GM18508 (cell line): Measurements from ENCODE around the gene NNMT.

ENCODE experiments used
- ATAC-seq: cut with Tn5 transposase; IDR thresholded peaks from one replicate; pipeline ENCODE4 v1.9.1; 2021; ENCODE audit warnings: moderate number of reproducible peaks; ENCODE audit not compliant: insufficient read depth, unreplicated experiment

Gene NNMT

DNA sequence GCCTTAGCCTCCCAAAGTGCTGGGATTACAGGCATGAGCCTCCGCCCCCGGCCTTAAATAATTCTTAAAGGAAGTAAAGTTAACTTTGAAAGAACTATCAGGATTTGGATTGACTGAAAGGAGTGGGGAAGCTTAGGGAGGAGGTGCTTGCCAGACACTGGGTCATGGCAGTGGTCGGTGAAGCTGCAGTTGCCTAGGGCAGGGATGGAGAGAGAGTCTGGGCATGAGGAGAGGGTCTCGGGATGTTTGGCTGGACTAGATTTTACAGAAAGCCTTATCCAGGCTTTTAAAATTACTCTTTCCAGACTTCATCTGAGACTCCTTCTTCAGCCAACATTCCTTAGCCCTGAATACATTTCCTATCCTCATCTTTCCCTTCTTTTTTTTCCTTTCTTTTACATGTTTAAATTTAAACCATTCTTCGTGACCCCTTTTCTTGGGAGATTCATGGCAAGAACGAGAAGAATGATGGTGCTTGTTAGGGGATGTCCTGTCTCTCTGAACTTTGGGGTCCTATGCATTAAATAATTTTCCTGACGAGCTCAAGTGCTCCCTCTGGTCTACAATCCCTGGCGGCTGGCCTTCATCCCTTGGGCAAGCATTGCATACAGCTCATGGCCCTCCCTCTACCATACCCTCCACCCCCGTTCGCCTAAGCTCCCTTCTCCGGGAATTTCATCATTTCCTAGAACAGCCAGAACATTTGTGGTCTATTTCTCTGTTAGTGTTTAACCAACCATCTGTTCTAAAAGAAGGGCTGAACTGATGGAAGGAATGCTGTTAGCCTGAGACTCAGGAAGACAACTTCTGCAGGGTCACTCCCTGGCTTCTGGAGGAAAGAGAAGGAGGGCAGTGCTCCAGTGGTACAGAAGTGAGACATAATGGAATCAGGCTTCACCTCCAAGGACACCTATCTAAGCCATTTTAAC is at the start of gene NNMT:
NNMT (plus strand) TSS at position 724 of the 929 bp plus-strand sequence; CDS start at position 882, 158 bp downstream.
- no peak for ATAC-seq

DNA sequence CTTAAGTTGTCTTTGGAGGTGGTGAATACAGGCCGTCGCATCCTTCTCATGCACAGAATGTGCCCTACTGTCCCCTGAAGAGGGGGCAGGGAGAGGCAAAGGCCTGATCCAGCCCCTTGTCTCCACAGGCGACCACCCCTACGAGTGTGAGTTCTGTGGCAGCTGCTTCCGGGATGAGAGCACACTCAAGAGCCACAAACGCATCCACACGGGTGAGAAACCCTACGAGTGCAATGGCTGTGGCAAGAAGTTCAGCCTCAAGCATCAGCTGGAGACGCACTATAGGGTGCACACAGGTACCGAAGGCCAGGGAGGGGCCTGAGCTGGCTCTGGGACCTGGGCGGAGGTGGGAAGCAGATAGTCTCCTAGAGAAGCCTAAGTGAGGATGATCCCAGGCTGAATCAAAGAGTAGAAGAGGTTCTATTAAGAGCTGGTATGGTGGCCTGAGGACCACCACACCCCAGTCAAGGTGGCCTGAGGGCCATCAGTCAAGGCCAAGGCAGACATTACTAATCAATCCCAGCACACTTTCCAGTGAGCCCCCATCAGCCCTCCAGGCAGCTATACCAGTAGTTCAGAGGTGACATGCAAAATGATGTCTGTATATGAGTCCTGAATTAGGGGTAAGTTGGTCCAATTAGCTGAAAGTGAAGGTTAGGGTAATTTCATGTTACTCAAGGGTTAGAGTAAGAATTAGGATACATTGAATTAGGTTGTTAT is 49.0 kb upstream of the NNMT start:
- ATAC-seq, result no peak

DNA sequence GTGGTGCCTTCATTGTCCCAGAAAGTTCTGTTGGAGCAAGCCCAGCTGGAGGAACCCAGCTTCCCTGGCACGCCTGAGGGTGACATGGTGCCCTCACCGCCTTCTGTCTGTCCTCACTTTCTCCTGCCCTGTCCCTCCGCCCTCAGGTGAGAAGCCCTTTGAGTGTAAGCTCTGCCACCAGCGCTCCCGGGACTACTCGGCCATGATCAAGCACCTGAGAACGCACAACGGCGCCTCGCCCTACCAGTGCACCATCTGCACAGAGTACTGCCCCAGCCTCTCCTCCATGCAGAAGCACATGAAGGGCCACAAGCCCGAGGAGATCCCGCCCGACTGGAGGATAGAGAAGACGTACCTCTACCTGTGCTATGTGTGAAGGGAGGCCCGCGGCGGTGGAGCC is 46.0 kb upstream of the NNMT start:
- no peak for ATAC-seq

DNA sequence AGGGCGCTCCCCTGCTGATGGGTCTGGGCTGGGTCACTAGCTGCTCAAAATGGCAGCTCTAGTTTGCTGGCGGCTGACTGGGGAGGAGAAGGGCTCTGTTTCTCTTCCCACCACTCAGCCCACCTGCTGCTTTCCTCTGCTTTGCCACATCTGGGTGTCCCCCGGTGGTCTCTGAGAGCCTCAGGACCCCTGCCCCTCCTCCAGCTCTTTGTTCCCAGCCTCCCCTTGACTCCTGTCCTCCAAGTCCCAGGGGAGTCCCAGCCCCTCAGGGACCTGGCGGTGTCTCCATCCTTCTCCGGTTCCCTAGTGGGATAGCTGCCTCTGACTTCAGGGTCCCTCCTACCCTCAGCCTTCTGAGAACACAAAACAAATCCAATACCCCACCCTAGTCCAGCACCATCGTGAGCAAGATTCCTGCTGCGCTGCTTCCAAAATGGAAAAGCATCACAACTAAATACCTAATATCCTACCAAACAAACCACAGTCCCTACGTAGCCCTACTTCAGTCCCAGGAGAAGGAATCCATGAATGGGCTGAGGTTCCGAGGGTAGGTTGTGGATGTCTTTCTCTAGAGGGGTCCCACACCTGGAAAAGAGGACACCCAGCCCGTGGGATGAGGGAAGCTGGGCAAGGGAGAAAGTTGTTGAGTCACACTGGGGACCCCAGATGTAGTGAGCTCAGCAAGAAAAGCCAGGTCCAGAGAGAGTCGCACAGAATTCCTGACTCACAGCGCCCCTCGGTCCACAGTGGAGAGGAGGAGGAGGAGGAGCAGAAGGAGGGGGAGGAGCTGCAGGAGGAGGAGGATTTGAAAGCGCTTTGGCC is 45.0 kb upstream of the NNMT start:
- ATAC-seq, result no peak

DNA sequence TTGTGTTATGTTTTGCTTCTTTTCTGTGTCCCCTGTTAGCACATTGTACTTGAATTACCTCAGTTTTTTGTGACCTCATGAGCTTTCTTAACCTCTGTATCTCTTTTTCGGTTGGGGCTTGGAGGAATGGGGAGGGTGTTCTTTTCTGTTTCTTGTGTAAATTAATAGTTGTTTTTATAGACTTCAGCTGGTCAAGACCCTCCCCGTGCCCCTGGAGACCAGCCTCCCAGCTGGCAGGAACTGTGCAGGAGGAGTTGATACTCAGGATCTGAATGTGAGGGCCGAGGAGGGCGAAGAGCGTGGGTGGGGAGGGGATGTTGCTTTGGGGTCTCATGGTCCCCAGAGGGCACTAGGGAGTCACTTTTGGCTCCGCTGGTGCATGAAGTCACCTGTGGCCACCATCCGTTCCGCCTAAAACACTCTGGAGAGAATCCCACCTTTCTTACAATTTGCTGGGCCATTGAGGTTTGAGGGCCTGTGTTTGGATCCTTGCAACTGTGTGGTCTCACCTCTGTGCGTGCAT is 44.3 kb upstream of the NNMT start:
- ATAC-seq, result no peak

DNA sequence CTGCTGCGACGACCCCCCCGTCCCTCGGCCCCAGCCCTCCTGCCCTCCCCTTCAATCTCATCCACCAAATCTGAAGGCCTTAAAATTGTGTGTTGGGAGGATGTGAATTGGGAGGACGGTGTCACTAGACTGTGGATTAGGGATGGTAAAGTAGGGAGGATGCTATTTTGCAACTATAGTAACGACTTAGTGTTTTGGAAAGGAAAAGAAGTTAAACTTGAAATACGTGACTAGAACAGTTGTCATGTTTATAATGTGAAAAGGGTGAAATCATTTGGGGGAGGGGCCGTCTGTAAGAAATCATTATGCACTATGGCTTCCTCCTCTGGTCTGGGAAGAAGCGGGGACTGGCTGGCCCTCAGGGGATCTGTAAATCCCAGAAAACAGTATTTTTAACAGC is 43.4 kb upstream of the NNMT start:
- no peak for ATAC-seq

GRCh38 chr11:114253771-114254170 is 42.4 kb upstream of the NNMT start:
- ATAC-seq, result no peak

DNA sequence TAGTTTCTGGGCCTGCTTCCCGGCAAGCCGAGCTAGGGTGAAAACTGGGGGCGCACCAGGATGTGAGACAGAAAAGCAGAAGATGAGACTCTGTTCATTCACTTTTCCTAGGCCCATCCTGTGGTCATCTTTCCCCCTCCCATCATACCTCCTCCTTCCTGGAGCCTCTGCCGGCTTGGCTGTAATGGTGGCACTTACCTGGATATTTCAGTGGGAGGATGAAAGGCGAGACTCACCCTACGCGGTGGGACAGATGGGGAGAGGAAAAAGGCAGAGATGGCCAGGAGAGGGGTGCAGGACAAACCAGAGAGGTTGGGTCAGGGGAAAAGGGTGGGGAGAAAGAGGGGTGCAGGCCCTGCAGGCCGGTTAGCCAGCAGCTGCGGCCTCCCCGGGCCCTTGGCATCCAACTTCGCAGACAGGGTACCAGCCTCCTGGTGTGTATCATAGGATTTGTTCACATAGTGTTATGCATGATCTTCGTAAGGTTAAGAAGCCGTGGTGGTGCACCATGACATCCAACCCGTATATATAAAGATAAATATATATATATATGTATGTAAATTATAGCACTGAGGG is 41.5 kb upstream of the NNMT start:
- no peak for ATAC-seq

DNA sequence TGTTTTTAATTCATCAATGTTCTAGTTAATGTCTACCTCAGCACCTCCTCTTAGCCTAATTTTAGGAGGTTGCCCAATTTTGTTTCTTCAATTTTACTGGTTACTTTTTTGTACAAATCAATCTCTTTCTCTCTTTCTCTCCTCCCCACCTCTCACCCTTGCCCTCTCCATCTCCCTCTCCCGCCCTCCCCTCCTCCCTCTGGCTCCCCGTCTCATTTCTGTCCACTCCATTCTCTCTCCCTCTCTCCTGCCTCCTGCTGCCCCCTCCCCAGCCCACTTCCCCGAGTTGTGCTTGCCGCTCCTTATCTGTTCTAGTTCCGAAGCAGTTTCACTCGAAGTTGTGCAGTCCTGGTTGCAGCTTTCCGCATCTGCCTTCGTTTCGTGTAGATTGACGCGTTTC is 40.9 kb upstream of the NNMT start:
- no peak for ATAC-seq

DNA sequence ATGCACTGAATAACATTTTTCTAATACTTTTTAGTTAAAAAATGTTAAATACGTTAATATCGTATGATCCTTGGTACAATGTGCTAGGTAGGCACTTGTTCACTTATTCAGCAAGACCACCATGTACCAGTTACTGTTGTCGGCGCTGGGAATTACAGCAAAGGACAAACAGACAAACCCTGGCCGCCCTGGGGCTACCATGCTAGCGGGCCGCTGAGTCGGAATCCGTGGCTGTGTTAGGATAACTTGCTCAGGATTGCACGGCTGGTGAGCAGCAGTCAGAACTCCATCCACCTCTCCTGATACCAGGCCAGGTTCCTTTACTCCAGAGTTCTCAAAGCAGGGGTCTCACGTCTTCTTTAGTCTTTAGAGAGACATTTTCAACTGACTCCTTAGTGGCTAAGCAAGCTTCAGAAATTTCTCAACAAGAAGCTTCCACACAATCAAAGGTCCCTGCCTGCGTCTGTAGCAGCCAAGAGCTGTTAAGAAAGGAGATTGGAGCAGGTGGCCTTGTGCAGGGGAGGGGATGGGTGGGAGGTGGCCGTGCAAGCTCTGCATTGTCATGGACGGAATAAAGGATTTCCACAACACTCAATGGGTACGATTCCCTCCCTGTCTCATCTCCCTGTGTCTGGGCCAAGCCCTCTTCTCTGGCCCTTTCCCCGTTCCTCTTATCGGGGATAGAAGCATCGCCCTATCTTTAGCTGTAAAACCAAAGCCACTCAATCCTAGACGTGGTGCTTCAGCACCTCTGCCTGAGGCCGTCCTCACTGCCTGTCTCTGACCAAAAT is 39.8 kb upstream of the NNMT start:
- no peak for ATAC-seq

DNA sequence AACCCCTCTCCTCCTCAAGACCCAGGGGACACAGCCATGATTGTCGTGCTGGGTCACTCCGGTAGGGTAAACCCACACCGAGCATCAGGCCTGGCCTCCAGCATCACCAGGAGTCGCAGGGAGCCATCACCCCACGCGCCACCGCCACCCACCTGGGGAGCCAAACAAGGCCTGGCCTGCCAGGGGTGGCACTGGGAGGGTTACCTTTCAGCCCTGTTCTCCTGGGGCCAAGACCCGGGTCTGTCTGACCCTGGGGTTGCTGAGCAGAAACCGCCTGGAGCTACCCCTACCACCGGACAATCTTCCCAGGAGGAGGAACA is 39.3 kb upstream of the NNMT start:
- ATAC-seq, result no peak

- no peak for ATAC-seq
These were observed 38.3 kb upstream of the NNMT start for GRCh38 chr11:114257621-114258558.

GRCh38 chr11:114258696-114259095 is 37.5 kb upstream of the NNMT start:
- no peak for ATAC-seq

DNA sequence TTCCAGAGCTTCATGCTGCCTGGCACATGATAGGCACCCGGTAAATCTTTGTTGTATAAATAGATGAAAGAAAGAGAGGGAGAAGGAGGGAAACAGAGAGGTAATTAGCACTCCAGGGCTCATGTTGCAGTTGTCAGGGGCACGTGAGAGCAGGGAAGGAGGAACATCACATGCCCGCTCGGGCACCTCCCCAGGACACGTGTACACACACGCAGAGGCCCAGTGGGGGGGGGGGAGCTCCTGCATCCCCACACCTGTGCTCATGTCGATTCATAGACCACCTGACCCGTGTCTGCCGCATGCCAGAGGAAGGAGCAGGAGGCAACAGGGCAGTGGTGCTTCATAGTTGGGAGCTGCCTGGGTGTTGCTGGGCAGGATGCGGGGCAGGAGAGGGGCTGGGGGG is 37.1 kb upstream of the NNMT start:
- no peak for ATAC-seq

- ATAC-seq, result no peak
These were observed 36.6 kb upstream of the NNMT start for GRCh38 chr11:114259551-114259983.

- ATAC-seq, result no peak
These were observed 36.1 kb upstream of the NNMT start for GRCh38 chr11:114260077-114260476.

- no peak for ATAC-seq
These were observed 35.7 kb upstream of the NNMT start for GRCh38 chr11:114260483-114260882.

DNA sequence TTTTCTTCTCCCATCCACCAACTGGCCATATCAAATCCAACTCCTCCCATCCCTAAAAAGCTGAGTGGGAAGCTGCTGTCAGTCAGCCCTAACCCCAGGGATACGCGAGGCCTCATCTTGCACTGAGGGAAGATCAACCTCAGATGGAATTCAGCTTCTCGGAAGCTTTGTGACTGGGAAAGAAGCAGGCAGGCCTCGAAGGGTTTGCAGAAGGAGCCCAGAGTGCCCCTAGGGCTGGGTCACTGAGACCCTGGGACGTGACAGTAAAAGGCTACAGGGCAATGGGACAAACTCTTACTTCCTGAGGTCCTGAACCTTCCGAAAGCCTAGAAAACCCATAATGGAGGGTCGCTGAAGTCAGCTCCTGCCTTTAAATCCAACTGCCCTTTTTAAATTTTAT is 34.4 kb upstream of the NNMT start:
- ATAC-seq, result no peak
